IMR-90 (cell line): Measurements from ENCODE around the gene TMEM63C.

Source experiments
- CEBPB ChIP-seq: IDR thresholded peaks from 2 replicates; pipeline ENCODE4 v1.6.1; 2012; ENCODE audit warnings: low read depth, low read length, improper control_type of control experiment
- MXI1 ChIP-seq: IDR thresholded peaks from 2 replicates; pipeline ENCODE4 v1.6.1; 2012; ENCODE audit warnings: low read depth, mild to moderate bottlenecking, low read length, moderate library complexity, borderline replicate concordance
- NFE2L2 ChIP-seq: fragments of 150-350 bp; IDR thresholded peaks from 2 replicates; pipeline ENCODE4 v1.6.1; 2016; ENCODE audit warnings: low read depth, mild to moderate bottlenecking, low read length
- POLR2A ChIP-seq: IDR thresholded peaks from 2 replicates; pipeline ENCODE4 v1.6.1; 2012; ENCODE audit warnings: mild to moderate bottlenecking, low read depth, low read length
- RAD21 ChIP-seq: IDR thresholded peaks from 2 replicates; pipeline ENCODE4 v1.6.1; 2012; ENCODE audit warnings: low read length, improper control_type of control experiment
- RFX5 ChIP-seq: IDR thresholded peaks from 2 replicates; pipeline ENCODE4 v1.8.0; 2012; ENCODE audit warnings: low read depth, mild to moderate bottlenecking, low read length, moderate library complexity
- SMC3 ChIP-seq: fragments of 150-350 bp; IDR thresholded peaks from 2 replicates; pipeline ENCODE4 v1.6.1; 2016; ENCODE audit warnings: low read depth, mild to moderate bottlenecking, antibody characterized with exemption, low read length, moderate library complexity
- TF ChIP-seq, protein P1 (sequence below): conservative IDR thresholded peaks from 2 replicates; pipeline ENCODE4 v1.5.1; 2012; ENCODE audit warnings: mild to moderate bottlenecking, low read depth, low read length, improper control_type of control experiment
- TF ChIP-seq, protein P2 (sequence below): fragments of 150-350 bp; IDR thresholded peaks from 2 replicates; pipeline ENCODE4 v1.6.1; 2017; ENCODE audit warnings: mild to moderate bottlenecking, antibody characterized with exemption, low read length, low read depth

DNA sequence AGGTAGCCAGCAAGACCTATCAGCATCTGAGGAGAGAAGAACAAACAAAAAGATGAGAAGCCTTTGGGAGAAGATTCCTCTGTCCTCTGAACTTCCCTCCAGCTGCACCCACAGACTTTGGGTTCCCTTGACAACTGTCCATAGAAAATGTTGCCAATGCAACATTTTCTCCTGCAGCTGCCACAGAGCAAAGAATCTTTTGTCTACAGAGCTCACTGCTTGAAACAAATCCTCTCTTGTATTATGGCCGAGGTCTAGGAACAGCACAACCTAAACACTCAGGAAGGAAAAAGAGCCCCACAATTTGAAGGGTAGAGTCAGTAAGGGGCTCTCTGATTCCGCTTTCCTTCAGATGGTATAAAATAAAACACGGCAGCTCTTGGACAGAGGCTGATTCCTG is 124.8 kb downstream of the TMEM63C start:
- TF ChIP-seq RAD21 (no peak), POLR2A (no peak), MXI1 (no peak), SMC3 (no peak), CEBPB (no peak), NFE2L2 (no peak), RFX5 (no peak)
- TF ChIP-seq, protein P1, sequence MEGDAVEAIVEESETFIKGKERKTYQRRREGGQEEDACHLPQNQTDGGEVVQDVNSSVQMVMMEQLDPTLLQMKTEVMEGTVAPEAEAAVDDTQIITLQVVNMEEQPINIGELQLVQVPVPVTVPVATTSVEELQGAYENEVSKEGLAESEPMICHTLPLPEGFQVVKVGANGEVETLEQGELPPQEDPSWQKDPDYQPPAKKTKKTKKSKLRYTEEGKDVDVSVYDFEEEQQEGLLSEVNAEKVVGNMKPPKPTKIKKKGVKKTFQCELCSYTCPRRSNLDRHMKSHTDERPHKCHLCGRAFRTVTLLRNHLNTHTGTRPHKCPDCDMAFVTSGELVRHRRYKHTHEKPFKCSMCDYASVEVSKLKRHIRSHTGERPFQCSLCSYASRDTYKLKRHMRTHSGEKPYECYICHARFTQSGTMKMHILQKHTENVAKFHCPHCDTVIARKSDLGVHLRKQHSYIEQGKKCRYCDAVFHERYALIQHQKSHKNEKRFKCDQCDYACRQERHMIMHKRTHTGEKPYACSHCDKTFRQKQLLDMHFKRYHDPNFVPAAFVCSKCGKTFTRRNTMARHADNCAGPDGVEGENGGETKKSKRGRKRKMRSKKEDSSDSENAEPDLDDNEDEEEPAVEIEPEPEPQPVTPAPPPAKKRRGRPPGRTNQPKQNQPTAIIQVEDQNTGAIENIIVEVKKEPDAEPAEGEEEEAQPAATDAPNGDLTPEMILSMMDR: no peak
- TF ChIP-seq, protein P2, sequence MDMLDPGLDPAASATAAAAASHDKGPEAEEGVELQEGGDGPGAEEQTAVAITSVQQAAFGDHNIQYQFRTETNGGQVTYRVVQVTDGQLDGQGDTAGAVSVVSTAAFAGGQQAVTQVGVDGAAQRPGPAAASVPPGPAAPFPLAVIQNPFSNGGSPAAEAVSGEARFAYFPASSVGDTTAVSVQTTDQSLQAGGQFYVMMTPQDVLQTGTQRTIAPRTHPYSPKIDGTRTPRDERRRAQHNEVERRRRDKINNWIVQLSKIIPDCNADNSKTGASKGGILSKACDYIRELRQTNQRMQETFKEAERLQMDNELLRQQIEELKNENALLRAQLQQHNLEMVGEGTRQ: no peak
